GM10266 (cell line): ENCODE data around the gene CYP4X1.
"Not testable (repeated sequence)": the region's sequence is repeated elsewhere in the genome, so short reads cannot be mapped to it uniquely, and the experiment has no call there.

Experiments used
- DNase-seq: peaks from one replicate; pipeline ENCODE4 v3.0.0; 2012; ENCODE audit errors: extremely low spot score
- CTCF ChIP-seq: IDR thresholded peaks from 2 replicates; pipeline ENCODE4 v1.5.1; 2012; ENCODE audit warnings: mild to moderate bottlenecking, low read depth; ENCODE audit not compliant: control insufficient read depth, insufficient read depth; ENCODE audit errors: missing control alignments

Gene CYP4X1

GRCh38 chr1:47031585-47031984, 8.1 kb downstream of the CYP4X1 start:
- TF ChIP-seq CTCF = no peak
- DNase-seq = no peak

DNA sequence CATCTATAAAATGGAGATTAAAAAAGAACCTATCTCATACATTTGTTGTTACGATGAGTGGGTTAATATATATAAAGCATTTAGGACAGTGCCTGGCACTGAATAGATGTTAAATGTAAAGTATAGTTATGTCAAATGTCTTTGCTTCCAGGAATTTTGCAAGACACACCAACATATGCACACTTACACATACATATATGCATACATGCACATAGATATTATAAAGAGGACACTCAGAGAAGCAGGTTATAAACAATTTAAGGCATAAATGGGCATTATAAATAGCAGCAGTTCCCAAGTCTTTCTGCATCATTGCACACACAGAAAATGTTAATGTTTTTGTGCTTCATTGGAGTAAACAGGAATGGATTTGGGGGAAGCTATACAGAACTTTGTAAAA, 13.3 kb downstream of the CYP4X1 start:
- no peak for TF ChIP-seq CTCF

DNA sequence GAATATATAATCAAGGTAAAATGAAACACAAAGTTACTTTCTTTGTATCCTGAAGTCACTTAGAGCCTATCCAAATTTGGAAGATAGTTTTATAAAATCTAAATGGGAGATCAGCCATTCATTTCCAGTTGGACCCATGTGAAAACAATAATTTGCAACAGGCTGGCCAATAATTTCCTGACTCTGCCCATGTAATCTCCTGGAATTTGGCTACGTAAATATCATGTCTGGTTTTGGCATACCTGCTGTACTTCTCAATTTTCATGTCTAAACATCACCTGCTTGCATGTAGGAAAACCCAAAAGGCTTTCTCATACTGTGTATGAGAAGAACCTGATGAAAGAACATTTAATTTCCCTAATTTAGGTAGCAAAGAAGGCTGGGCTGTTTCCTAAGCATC, 35.9 kb downstream of the CYP4X1 start:
- no peak for DNase-seq
- no peak for TF ChIP-seq CTCF

More for the DNA sequence above, 13.3 kb downstream of the CYP4X1 start:
- no peak for DNase-seq

GRCh38 chr1:47067097-47067594, 43.7 kb downstream of the CYP4X1 start, which contains the start of gene CYP4Z1:
CYP4Z1 (plus strand) TSS chr1:47067231; CDS start chr1:47067491, 260 bp downstream.
- TF ChIP-seq CTCF = no peak
- DNase-seq = no peak

- not testable (repeated sequence) for DNase-seq
Measured at GRCh38 chr1:47069080-47069479, 45.6 kb downstream of the CYP4X1 start.

DNA sequence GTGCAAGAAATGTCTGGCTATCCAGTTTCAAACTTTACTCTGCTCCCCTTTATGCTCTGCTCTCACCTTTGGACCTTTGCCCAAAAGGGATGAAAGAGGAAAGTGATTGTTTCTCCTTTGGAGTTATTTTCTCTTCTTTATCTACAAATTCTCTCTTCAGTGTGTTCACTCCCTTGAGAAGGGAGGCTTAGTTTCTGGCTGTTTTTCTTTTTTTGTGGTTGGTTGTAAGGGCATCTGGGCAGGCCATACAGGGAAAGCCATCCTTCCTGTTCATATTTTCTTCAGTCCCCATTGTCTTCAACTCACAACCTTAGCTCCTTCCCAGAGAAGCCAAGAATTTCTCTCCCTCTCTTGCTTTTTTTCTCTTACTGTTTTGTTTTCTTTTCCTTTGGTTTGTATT, 46.0 kb downstream of the CYP4X1 start:
- DNase-seq = not testable (repeated sequence)

- peak; percentile 55 for TF ChIP-seq CTCF
- DNase-seq = not testable (repeated sequence)
Measured at GRCh38 chr1:47089356-47089755, 65.9 kb downstream of the CYP4X1 start.

GRCh38 chr1:47091476-47091875, 68.0 kb downstream of the CYP4X1 start:
- not testable (repeated sequence) for DNase-seq
